Liver (tissue), 9 donors: ENCODE data around the gene TBX6. TPM values are rescaled to one million over a fixed set of nuclear protein-coding genes. Genes with fewer than 3 reads are reported as not detected.
A peak's percentile ranks its signal among the peaks of the same experiment; 100 is the strongest.

Experiments
- DNase-seq: peaks from one replicate; pipeline ENCODE4 v3.0.0-alpha.2; 2017; ENCODE audit warnings: low spot score
- H3K27ac ChIP-seq, 2 donors: one replicate each; pipeline ENCODE4 v1.7.0; 2013; ENCODE audit warnings: inconsistent platforms in 2 of 2, low read length in 2 of 2, control low read depth in 1 of 2, low read depth in 1 of 2, mild to moderate bottlenecking in 1 of 2
- H3K27me3 ChIP-seq, 4 donors: one replicate each; pipeline versions ENCODE4 v1.6.1 to v1.7.0; 2013; ENCODE audit warnings: low read length in 3 of 4, inconsistent platforms in 1 of 4, mild to moderate bottlenecking in 1 of 4, moderate library complexity in 1 of 4; ENCODE audit not compliant: control insufficient read depth in 4 of 4, insufficient read depth in 4 of 4
- H3K36me3 ChIP-seq, 4 donors: one replicate each; pipeline versions ENCODE4 v1.6.1 to v1.7.0; 2013; ENCODE audit warnings: low read length in 3 of 4, mild to moderate bottlenecking in 3 of 4, low read depth in 1 of 4, moderate library complexity in 1 of 4; ENCODE audit not compliant: control insufficient read depth in 4 of 4, insufficient read depth in 3 of 4
- H3K4me1 ChIP-seq, 4 donors: one replicate each; pipeline versions ENCODE4 v1.6.1 to v1.7.0; 2013; ENCODE audit warnings: low read length in 3 of 4, mild to moderate bottlenecking in 3 of 4, moderate library complexity in 1 of 4; ENCODE audit not compliant: control insufficient read depth in 4 of 4, insufficient read depth in 4 of 4
- H3K4me3 ChIP-seq, 3 donors: one replicate each; pipeline versions ENCODE4 v1.6.1 to v1.7.0; 2013; ENCODE audit warnings: low read length in 3 of 3, control low read depth in 1 of 3, low read depth in 1 of 3, mild to moderate bottlenecking in 1 of 3
- H3K9ac ChIP-seq, 2 donors: one replicate each; pipeline ENCODE4 v1.7.0; 2013; ENCODE audit warnings: low read length in 2 of 2, mild to moderate bottlenecking in 2 of 2, moderate library complexity in 2 of 2, control low read depth in 1 of 2, low read depth in 1 of 2
- H3K9me3 ChIP-seq, 4 donors: one replicate each; pipeline versions ENCODE4 v1.6.1 to v1.7.0; 2013; ENCODE audit warnings: low read length in 3 of 4; ENCODE audit not compliant: control insufficient read depth in 4 of 4
- ATF3 ChIP-seq: IDR thresholded peaks from 2 replicates; pipeline ENCODE4 v1.6.1; 2016; ENCODE audit warnings: antibody characterized with exemption
- CTCF ChIP-seq: fragments of 150-350 bp; IDR thresholded peaks from 2 replicates; pipeline ENCODE4 v1.5.1; 2017; ENCODE audit warnings: improper control_type of control experiment, low read depth, low read length; ENCODE audit not compliant: missing input control
- EGR1 ChIP-seq, 2 donors: IDR thresholded peaks; 2 replicates each; pipeline ENCODE4 v1.6.1; 2016 to 2018; ENCODE audit warnings: antibody characterized with exemption in 2 of 2, low read depth in 2 of 2
- FOXA1 ChIP-seq: IDR thresholded peaks from 2 replicates; pipeline ENCODE4 v1.6.1; 2016; ENCODE audit warnings: antibody characterized with exemption
- GABPA ChIP-seq, 2 donors: IDR thresholded peaks in 1 of 2; conservative IDR thresholded peaks in 1 of 2; 2 replicates each; pipeline ENCODE4 v1.6.1; 2016; ENCODE audit warnings: antibody characterized with exemption in 2 of 2, mild to moderate bottlenecking in 1 of 2, moderate library complexity in 1 of 2
- HNF4A ChIP-seq, 2 donors: conservative IDR thresholded peaks; 2 replicates each; pipeline ENCODE4 v1.6.1; 2016; ENCODE audit warnings: antibody characterized with exemption in 2 of 2, mild to moderate bottlenecking in 2 of 2
- HNF4G ChIP-seq: IDR thresholded peaks from 2 replicates; pipeline ENCODE4 v1.6.1; 2016; ENCODE audit warnings: antibody characterized with exemption
- JUND ChIP-seq, 2 donors: IDR thresholded peaks; 2 replicates each; pipeline ENCODE4 v1.6.1; 2016; ENCODE audit warnings: antibody characterized with exemption in 2 of 2
- NR2F2 ChIP-seq: IDR thresholded peaks from 2 replicates; pipeline ENCODE4 v1.6.1; 2016; ENCODE audit warnings: antibody characterized with exemption
- RAD21 ChIP-seq, 2 donors: IDR thresholded peaks; 2 replicates each; pipeline ENCODE4 v1.6.1; 2016; ENCODE audit warnings: antibody characterized with exemption in 2 of 2, mild to moderate bottlenecking in 2 of 2
- RXRA ChIP-seq, 2 donors: IDR thresholded peaks; 2 replicates each; pipeline ENCODE4 v1.6.1; 2017 to 2018; ENCODE audit warnings: antibody characterized with exemption in 2 of 2, mild to moderate bottlenecking in 1 of 2
- SP1 ChIP-seq: IDR thresholded peaks from 2 replicates; pipeline ENCODE4 v1.6.1; 2018; ENCODE audit warnings: antibody characterized with exemption, mild to moderate bottlenecking
- YY1 ChIP-seq: IDR thresholded peaks from 2 replicates; pipeline ENCODE4 v1.6.1; 2016; ENCODE audit warnings: antibody characterized with exemption, mild to moderate bottlenecking
- WGBS: extraction: QIAGEN DNeasy Blood & Tissue Kit; methylation state at CpG from one replicate; pipeline ENCODE4 v1.1.7; 2013; 5-methylcytosine and 5-hydroxymethylcytosine counted together
- polyA plus RNA-seq, 2 donors: library from polyadenylated mRNA; stranded (reverse) in 1 of 2; unstranded in 1 of 2; fragments of 200-250 nt in 1 of 2; fragments of >200 nt in 1 of 2; fragmentation: Nextera tagmentation in 1 of 2; extraction: Ambion mirVana in 1 of 2; gene quantifications; one replicate each; pipeline versions ENCODE4 v1.2.1 to v1.2.3, GENCODE V29; 2013 to 2015
- total RNA-seq, 2 donors: library from RNA; depleted of rRNA; stranded (reverse); fragments of >200 nt; gene quantifications; one replicate each; pipeline ENCODE4 v1.2.3, GENCODE V29; 2014
- TF ChIP-seq, protein P1 (sequence below): IDR thresholded peaks from 2 replicates; pipeline ENCODE4 v1.6.1; 2016; ENCODE audit warnings: antibody characterized with exemption
- TF ChIP-seq, protein P2 (sequence below): IDR thresholded peaks from 2 replicates; pipeline ENCODE4 v1.6.1; 2016; ENCODE audit warnings: antibody characterized with exemption, mild to moderate bottlenecking
- donor health status: healthy.
- donor health status: healthy.
- donor health status: healthy.
- donor health status: healthy.
- donor health status: healthy.

The TBX6 gene
- total and polyA plus RNA-seq, 4 donors, result 0.09 to 0.26 (median 0.18) TPM

GRCh38 chr16:30070490-30070889 lies 21.2 kb downstream of the TBX6 start:
- Histone ChIP-seq H3K27me3 (no peaks in the 10 kb centered on the region), H3K27ac (no peak overlapping the region), H3K36me3 (peaks cover 14 to 38% (median 35%) of the 10 kb centered on the region in 4 donors), H3K9ac (no peak overlapping the region), H3K9me3 (no peaks in the 10 kb centered on the region), H3K4me3 (no peak overlapping the region), H3K4me1 (peaks cover 0 to 30% (median 14%) of the 10 kb centered on the region in 4 donors)
- TF ChIP-seq GABPA (IDR thresholded peaks at IDR 0.05 in 1 of 2, conservative IDR thresholded peaks at IDR 0.05 in 1 of 2) (no peak), RAD21 (IDR thresholded peaks at IDR 0.05) (no peak), JUND (IDR thresholded peaks at IDR 0.05) (no peak), HNF4G (no peak)
- no peak for DNase-seq

GRCh38 chr16:30069611-30070462 lies 21.9 kb downstream of the TBX6 start:
- H3K4me1 ChIP-seq, result peaks cover 0 to 29% (median 11%) of the 10 kb centered on the region in 4 donors
- H3K9me3 ChIP-seq, result no peaks in the 10 kb centered on the region
- H3K27me3 ChIP-seq, result no peaks in the 10 kb centered on the region
- H3K4me3 ChIP-seq, result no peak overlapping the region
- DNase-seq, result no peak
- no peak overlapping the region for H3K9ac ChIP-seq
- TF ChIP-seq YY1 (no peak), RAD21 (IDR thresholded peaks at IDR 0.05) (no peak), HNF4G (no peak), ATF3 (no peak), FOXA1 (no peak), HNF4A (conservative IDR thresholded peaks at IDR 0.05) (no peak), NR2F2 (no peak), SP1 (no peak), CTCF (no peak), GABPA (IDR thresholded peaks at IDR 0.05 in 1 of 2, conservative IDR thresholded peaks at IDR 0.05 in 1 of 2) (no peak)
- TF ChIP-seq, protein P1, sequence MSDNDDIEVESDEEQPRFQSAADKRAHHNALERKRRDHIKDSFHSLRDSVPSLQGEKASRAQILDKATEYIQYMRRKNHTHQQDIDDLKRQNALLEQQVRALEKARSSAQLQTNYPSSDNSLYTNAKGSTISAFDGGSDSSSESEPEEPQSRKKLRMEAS, result no peak
- 87% methylated on average over 31 of the region's 31 CpGs for WGBS
- H3K36me3 ChIP-seq, result peaks cover 14 to 38% (median 35%) of the 10 kb centered on the region in 4 donors
- no peak overlapping the region for H3K27ac ChIP-seq

DNA sequence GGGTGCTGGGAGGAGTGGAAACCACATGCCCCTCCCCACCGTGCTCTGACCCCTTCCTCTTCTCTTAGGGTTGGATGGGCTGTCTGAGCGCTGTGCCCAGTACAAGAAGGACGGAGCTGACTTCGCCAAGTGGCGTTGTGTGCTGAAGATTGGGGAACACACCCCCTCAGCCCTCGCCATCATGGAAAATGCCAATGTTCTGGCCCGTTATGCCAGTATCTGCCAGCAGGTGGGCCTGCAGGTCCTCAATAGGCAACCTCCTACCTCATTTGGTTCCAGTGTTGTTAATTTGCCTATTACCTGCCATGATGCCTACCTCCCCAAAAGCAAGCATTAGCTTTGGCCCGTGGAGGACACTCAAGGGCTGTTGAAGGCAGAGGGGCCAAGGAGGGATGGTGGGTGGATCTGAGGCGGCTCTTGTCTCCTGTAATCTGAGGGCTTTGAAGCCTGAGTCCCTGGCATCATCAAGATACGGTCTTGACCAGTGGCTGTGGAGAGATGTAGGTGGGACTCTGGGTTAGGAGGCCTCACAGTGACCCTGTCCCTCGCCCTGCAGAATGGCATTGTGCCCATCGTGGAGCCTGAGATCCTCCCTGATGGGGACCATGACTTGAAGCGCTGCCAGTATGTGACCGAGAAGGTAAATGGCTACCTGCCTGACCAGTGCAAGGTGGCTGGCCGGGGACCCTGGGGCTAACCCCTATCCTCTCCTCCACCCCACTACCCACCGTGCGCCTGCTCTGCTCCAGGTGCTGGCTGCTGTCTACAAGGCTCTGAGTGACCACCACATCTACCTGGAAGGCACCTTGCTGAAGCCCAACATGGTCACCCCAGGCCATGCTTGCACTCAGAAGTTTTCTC lies 22.7 kb downstream of the TBX6 start:
- Histone ChIP-seq H3K36me3 (peaks cover 14 to 38% (median 35%) of the 10 kb centered on the region in 4 donors), H3K27me3 (no peaks in the 10 kb centered on the region), H3K9me3 (no peaks in the 10 kb centered on the region), H3K27ac (no peak overlapping the region), H3K4me3 (no peak overlapping the region), H3K9ac (no peak overlapping the region), H3K4me1 (peaks cover 0 to 29% (median 10%) of the 10 kb centered on the region in 4 donors)
- no peak for DNase-seq
- WGBS, result 87% methylated on average over 17 of the region's 17 CpGs
- no peak for TF ChIP-seq ATF3
- TF ChIP-seq CTCF, result peak; percentile 30
- TF ChIP-seq, protein P1, result no peak
- no peak for TF ChIP-seq RXRA (IDR thresholded peaks at IDR 0.05)
- no peak for TF ChIP-seq EGR1 (IDR thresholded peaks at IDR 0.05; ENCODE audit: low read depth in 2 of 2)
- TF ChIP-seq NR2F2, result no peak
- TF ChIP-seq, protein P2, sequence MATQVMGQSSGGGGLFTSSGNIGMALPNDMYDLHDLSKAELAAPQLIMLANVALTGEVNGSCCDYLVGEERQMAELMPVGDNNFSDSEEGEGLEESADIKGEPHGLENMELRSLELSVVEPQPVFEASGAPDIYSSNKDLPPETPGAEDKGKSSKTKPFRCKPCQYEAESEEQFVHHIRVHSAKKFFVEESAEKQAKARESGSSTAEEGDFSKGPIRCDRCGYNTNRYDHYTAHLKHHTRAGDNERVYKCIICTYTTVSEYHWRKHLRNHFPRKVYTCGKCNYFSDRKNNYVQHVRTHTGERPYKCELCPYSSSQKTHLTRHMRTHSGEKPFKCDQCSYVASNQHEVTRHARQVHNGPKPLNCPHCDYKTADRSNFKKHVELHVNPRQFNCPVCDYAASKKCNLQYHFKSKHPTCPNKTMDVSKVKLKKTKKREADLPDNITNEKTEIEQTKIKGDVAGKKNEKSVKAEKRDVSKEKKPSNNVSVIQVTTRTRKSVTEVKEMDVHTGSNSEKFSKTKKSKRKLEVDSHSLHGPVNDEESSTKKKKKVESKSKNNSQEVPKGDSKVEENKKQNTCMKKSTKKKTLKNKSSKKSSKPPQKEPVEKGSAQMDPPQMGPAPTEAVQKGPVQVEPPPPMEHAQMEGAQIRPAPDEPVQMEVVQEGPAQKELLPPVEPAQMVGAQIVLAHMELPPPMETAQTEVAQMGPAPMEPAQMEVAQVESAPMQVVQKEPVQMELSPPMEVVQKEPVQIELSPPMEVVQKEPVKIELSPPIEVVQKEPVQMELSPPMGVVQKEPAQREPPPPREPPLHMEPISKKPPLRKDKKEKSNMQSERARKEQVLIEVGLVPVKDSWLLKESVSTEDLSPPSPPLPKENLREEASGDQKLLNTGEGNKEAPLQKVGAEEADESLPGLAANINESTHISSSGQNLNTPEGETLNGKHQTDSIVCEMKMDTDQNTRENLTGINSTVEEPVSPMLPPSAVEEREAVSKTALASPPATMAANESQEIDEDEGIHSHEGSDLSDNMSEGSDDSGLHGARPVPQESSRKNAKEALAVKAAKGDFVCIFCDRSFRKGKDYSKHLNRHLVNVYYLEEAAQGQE, result no peak
- no peak for TF ChIP-seq HNF4G
- TF ChIP-seq RAD21 (IDR thresholded peaks at IDR 0.05), result peak in 1 of 2 donors; percentile 55
- no peak for TF ChIP-seq SP1
